ENCODE data around the gene IFNL4.
"Not testable (repeated sequence)": the region's sequence is repeated elsewhere in the genome, so short reads cannot be mapped to it uniquely, and the experiment has no call there.

Gene IFNL4

GRCh38 chr19:39248806-39249205 lies at the start of gene IFNL4:
Gene IFNL4, minus strand, starts transcription at chr19:39248856.
- in situ Hi-C loops (cut with HindIII; ENCODE audit: low pct_unique_long_range_greater_than_20kb, low sequenced_read_pairs) = no loop called here
- no peak for DNase-seq (ENCODE audit: low read depth in 1 of 2, low spot score in 1 of 2)

GRCh38 chr19:39297931-39298634 lies 49.4 kb upstream of the IFNL4 start:
- no peak for DNase-seq (ENCODE audit: low read depth in 1 of 2, low spot score in 1 of 2)
- in situ Hi-C loops (cut with HindIII; ENCODE audit: low pct_unique_long_range_greater_than_20kb, low sequenced_read_pairs) = no loop called here
- TF ChIP-seq JUND (IDR thresholded peaks at IDR 0.05; ENCODE audit: low read depth) = no peak

More at GRCh38 chr19:39248806-39249205, at the start of gene IFNL4:
- no peak for TF ChIP-seq JUND (IDR thresholded peaks at IDR 0.05; ENCODE audit: low read depth)

- no peak for DNase-seq (ENCODE audit: low read depth in 1 of 2, low spot score in 1 of 2)
- TF ChIP-seq JUND (IDR thresholded peaks at IDR 0.05; ENCODE audit: low read depth) = no peak
- in situ Hi-C loops (cut with HindIII; ENCODE audit: low pct_unique_long_range_greater_than_20kb, low sequenced_read_pairs) = no loop called here
These were observed 48.2 kb upstream of the IFNL4 start for GRCh38 chr19:39296906-39297305.

DNA sequence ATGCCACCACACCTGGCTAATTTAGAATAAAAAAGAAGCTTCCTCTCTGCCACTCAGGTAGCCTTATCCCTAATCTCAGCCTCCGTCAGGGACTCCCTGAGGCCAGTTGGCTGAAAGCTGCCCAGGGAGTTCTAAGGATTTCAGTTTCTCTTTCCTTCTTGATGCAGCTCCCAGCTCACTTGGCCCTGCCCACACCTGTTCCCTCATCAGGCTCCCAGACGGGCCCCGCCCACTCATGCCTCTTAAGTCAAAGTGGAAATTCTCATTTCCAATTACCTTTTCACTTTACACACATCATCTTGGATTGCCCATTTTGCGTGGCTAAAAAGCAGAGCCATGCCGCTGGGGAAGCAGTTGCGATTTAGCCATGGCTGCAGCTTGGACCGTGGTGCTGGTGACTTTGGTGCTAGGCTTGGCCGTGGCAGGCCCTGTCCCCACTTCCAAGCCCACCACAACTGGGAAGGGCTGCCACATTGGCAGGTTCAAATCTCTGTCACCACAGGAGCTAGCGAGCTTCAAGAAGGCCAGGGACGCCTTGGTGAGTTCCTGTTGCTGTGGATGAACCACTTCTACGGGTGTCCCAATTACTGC lies 47.5 kb upstream of the IFNL4 start, which contains the start of gene IFNL1:
IFNL1 (plus strand) TSS at position 353 of the 591 bp plus-strand sequence; CDS start at position 368, 15 bp downstream.
- no peak for TF ChIP-seq JUND (IDR thresholded peaks at IDR 0.05; ENCODE audit: low read depth)
- peak; percentile 25 to 62 for DNase-seq (ENCODE audit: low read depth in 1 of 2, low spot score in 1 of 2)
- in situ Hi-C loops (cut with HindIII; ENCODE audit: low pct_unique_long_range_greater_than_20kb, low sequenced_read_pairs) = no loop called here

GRCh38 chr19:39293394-39293793 lies 44.7 kb upstream of the IFNL4 start:
- TF ChIP-seq JUND (IDR thresholded peaks at IDR 0.05; ENCODE audit: low read depth) = no peak
- in situ Hi-C loops (cut with HindIII; ENCODE audit: low pct_unique_long_range_greater_than_20kb, low sequenced_read_pairs) = no loop called here
- no peak for DNase-seq (ENCODE audit: low read depth in 1 of 2, low spot score in 1 of 2)

DNA sequence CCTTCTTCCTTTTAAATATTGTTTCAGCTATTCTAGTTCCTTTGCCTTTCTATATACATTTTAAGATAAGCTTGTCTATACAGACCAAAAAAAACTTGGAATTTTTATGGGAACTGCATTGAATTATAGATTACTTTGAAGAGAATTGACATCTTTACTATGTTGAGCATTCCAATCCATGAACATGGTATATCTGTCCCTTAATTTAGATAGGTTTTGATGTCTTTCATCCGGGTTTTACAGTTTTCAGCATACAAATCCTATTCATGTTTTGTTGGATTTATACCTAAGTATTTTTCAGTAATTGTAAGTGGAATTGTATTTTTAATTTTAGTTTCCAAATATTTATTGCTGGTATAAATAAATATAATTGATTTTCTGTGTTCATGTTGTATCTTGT lies 35.4 kb upstream of the IFNL4 start:
- in situ Hi-C loops (cut with HindIII; ENCODE audit: low pct_unique_long_range_greater_than_20kb, low sequenced_read_pairs) = no loop called here

GRCh38 chr19:39282021-39282420 lies 33.4 kb upstream of the IFNL4 start:
- in situ Hi-C loops (cut with HindIII; ENCODE audit: low pct_unique_long_range_greater_than_20kb, low sequenced_read_pairs) = no loop called here
- TF ChIP-seq JUND (IDR thresholded peaks at IDR 0.05; ENCODE audit: low read depth) = no peak
- DNase-seq (ENCODE audit: low read depth in 1 of 2, low spot score in 1 of 2) = no peak

More for the DNA sequence above, 35.4 kb upstream of the IFNL4 start:
- DNase-seq (ENCODE audit: low read depth in 1 of 2, low spot score in 1 of 2) = no peak
- TF ChIP-seq JUND (IDR thresholded peaks at IDR 0.05; ENCODE audit: low read depth) = no peak

GRCh38 chr19:39277598-39277997 lies 28.9 kb upstream of the IFNL4 start:
- peak in 1 of 2 experiments; percentile 16 for DNase-seq (ENCODE audit: low read depth in 1 of 2, low spot score in 1 of 2)
- no peak for TF ChIP-seq JUND (IDR thresholded peaks at IDR 0.05; ENCODE audit: low read depth)
- in situ Hi-C loops (cut with HindIII; ENCODE audit: low pct_unique_long_range_greater_than_20kb, low sequenced_read_pairs) = no loop called here

- no peak for TF ChIP-seq JUND (IDR thresholded peaks at IDR 0.05; ENCODE audit: low read depth)
- no peak for DNase-seq (ENCODE audit: low read depth in 1 of 2, low spot score in 1 of 2)
- in situ Hi-C loops (cut with HindIII; ENCODE audit: low pct_unique_long_range_greater_than_20kb, low sequenced_read_pairs) = no loop called here
These were observed 28.1 kb upstream of the IFNL4 start for GRCh38 chr19:39276740-39277139.

DNA sequence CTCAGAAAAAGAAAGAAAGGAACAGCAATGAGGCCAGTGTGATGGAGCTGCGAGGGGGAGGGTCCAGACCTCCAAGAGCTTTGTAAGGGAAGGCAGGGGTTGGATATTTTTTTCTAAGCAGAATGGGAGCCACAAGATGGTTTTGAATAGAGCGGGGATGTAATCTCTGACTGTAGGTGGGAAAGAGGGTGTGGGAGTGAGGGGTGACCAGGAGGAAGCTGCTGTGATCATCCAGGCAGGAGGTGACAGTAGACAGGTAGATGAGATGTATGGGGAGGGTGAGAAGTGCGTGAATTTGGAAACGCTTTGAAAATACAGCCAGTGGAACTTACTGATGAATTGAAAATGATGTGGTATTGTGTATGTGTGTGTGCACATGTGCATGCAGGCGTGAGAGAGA lies 26.9 kb upstream of the IFNL4 start:
- DNase-seq (ENCODE audit: low read depth in 1 of 2, low spot score in 1 of 2) = no peak
- in situ Hi-C loops (cut with HindIII; ENCODE audit: low pct_unique_long_range_greater_than_20kb, low sequenced_read_pairs) = no loop called here
- no peak for TF ChIP-seq JUND (IDR thresholded peaks at IDR 0.05; ENCODE audit: low read depth)

DNA sequence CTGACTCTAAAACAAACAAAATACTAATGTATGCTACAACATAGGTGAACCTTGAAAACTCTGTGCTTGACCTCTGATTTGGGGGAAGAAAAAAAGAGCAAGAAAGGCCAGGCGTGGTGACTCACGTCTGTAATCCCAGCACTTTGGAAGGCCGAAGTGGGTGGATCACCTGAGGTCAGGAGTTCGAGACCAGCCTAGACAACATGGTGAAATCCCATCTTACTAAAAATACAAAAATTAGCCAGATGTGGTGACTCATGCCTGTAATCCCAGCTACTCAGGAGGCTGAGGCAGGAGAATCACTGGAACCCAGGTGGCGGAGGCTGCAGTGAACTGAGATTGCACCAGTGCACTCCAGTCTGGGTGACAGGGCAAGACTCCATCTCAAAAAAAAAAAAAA lies 25.2 kb upstream of the IFNL4 start:
- in situ Hi-C loops (cut with HindIII; ENCODE audit: low pct_unique_long_range_greater_than_20kb, low sequenced_read_pairs); DNase-seq (ENCODE audit: low read depth in 1 of 2, low spot score in 1 of 2): not testable (repeated sequence)

GRCh38 chr19:39270036-39270871 lies 21.6 kb upstream of the IFNL4 start:
- TF ChIP-seq JUND (IDR thresholded peaks at IDR 0.05; ENCODE audit: low read depth) = no peak
- DNase-seq (ENCODE audit: low read depth in 1 of 2, low spot score in 1 of 2) = no peak
- in situ Hi-C loops (cut with HindIII; ENCODE audit: low pct_unique_long_range_greater_than_20kb, low sequenced_read_pairs) = no loop called here

DNA sequence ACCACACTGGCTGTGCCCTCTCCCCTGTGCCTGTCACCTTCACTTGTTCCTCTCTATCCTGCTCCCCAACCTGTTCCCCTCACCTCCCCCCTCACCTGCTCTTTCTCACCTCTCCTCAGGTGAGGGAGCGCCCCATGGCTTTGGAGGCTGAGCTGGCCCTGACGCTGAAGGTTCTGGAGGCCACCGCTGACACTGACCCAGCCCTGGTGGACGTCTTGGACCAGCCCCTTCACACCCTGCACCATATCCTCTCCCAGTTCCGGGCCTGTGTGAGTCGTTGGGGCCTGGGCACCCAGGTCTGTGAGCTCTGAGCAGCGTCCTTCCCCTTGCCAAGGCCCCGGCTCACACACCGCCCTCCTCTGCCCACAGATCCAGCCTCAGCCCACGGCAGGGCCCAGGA lies 20.7 kb upstream of the IFNL4 start:
- in situ Hi-C loops (cut with HindIII; ENCODE audit: low pct_unique_long_range_greater_than_20kb, low sequenced_read_pairs); DNase-seq (ENCODE audit: low read depth in 1 of 2, low spot score in 1 of 2): not testable (repeated sequence)

DNA sequence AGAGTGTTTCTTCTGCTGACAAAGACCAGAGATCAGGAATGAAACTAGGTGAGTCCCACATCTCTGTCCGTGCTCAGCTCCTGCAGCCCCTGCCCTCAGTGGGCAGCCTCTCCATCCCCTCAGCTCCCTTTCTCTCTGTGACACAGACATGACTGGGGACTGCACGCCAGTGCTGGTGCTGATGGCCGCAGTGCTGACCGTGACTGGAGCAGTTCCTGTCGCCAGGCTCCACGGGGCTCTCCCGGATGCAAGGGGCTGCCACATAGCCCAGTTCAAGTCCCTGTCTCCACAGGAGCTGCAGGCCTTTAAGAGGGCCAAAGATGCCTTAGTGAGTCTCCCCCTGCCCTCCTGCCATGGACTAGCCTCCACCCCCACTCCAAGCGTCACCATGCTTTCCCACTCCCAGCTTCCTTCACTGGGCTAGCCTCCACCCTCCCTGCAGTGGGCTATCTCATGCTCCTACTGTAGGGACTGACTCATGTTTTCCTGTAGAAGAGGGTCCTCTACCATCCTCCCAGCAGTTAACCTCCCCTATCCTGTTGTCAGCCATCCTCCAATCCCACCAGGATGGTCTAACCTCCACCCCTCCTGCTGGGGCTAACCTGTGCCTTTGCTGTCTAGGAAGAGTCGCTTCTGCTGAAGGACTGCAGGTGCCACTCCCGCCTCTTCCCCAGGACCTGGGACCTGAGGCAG lies 20.0 kb upstream of the IFNL4 start:
- DNase-seq (ENCODE audit: low read depth in 1 of 2, low spot score in 1 of 2); in situ Hi-C loops (cut with HindIII; ENCODE audit: low pct_unique_long_range_greater_than_20kb, low sequenced_read_pairs): not testable (repeated sequence)

GRCh38 chr19:39268085-39268484 lies 19.4 kb upstream of the IFNL4 start, which contains the start of gene IFNL2:
Gene IFNL2, plus strand, starts transcription at chr19:39268396. Its CDS starts 173 bp downstream, at chr19:39268569.
- in situ Hi-C loops (cut with HindIII; ENCODE audit: low pct_unique_long_range_greater_than_20kb, low sequenced_read_pairs); DNase-seq (ENCODE audit: low read depth in 1 of 2, low spot score in 1 of 2): not testable (repeated sequence)
